GM19035 (cell line): ENCODE results near the gene EXT2.

Experiments
- ATAC-seq: cut with Tn5 transposase; IDR thresholded peaks from one replicate; pipeline ENCODE4 v1.9.1; 2021; ENCODE audit not compliant: unreplicated experiment

The EXT2 gene

DNA sequence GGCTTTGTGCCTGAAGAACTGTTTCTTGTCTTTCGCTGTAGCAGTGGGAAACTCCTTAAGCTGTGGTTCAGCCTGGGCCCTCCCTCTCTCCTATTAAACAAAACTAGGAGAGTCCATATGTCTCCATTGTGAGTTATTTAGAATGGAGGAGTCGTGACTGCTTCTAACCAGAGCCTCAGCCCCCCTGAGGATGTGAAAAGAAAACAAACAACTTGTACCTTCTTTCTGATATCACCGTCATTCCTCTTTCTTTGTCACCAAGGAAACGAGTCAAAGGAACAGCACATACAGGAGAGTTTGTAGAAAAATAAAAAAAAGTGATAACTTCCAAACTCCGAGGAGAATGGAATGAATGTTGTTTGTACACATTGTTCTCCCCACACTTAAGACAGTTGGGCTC, 11.6 kb upstream of the EXT2 start:
- no peak for ATAC-seq

DNA sequence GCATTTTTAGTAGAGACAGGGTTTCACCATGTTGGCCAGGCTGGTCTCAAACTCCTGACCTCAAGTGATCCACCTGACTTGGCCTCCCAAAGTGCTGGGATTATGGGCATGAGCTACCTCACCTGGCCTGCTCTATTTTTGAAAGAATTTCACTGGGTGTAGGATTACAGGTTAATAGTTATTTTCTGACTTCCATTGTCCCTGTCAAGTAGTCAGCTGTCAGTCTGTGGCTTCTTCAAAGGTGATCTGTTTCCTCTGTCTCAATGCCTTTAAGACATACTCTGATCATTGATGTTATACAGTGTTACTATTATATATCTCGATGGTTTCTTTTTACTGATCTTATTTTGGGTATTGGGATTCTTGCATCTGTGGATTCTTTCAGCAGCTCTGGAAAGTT, 10.1 kb upstream of the EXT2 start:
- no peak for ATAC-seq

DNA sequence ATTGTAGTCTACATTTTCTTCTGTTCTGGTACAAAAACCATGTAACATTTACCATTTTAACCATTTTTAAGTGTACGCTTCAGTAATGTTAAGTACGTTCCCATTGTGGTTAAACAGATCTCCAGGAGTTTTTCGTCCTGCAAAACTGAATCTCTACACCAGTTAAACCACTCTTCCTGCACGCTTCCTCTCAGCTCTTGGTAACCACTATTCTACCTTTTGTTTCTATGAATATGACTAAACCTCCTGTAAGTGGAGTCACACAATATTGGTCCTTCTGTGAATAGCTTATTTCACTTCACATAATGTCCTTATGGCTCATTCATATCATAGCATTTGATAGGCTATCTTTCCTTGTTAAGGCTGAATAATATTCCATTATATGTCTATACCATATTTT, 7.1 kb upstream of the EXT2 start:
- ATAC-seq, result no peak

DNA sequence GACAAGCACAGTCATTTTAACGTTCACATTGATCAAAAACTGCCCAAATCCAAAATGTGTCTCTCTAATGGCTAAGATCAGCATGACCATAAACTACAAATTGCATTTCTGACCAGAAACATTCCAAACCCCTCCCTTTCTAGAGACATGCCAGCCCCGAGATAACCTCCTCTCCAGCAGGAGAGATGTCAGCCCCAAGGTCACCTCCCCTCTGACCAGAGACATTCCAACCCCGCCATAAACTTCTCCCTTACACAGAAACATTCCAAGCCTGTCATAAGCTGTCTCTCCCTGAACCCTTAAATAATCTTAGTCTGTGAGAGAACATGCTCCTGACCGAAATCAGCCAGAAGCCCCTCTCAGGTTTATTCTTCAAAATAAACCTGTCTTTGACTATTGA, 6.6 kb upstream of the EXT2 start:
- no peak for ATAC-seq

DNA sequence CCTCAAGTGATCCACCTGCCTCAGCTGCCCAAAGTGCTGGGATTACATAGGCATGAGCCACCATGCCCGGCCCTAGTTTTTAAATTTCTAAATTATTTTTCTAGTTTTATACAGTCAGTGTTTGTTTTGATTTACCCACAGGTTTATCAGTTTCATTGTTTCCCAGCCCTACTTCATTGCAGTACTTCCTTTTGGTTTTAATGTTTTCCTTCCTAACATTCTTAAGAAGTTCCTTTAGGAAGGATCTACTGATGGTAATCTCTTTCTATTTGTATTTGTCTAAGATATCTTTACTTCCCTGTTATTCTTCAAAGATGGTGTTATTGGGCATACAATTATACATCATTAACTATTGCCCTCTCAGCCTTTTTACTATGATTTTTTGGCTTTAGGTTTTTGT, 4.9 kb upstream of the EXT2 start:
- ATAC-seq, result no peak

DNA sequence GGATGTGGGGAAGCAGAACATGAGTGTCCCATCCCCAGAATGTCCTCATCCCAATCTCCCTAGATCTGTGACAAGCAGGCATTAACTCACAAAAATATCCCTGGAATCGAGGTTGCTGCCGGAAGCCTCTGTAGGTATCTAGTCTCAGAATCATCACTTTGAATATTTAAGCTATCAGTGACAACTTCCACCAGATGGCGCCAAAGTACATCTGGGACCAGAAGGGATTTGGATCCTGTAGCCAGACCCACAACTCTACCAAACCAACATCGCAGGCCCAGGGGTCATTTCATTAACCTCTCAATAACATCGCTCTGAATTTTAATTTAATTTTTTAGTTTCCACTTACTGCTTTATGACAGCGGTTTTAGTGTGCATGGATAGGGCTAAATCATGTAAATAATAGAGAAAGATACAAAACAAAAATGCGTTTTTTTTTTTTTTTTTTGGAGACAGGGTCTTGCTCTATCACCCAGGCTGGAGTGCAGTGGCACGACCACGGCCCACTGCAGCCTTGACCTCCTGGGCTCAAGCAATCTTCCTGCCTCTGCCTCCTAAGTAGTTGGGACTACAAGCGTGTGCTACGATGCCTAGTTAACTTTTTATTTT, 1.1 kb upstream of the EXT2 start:
- peak; percentile 38 for ATAC-seq

DNA sequence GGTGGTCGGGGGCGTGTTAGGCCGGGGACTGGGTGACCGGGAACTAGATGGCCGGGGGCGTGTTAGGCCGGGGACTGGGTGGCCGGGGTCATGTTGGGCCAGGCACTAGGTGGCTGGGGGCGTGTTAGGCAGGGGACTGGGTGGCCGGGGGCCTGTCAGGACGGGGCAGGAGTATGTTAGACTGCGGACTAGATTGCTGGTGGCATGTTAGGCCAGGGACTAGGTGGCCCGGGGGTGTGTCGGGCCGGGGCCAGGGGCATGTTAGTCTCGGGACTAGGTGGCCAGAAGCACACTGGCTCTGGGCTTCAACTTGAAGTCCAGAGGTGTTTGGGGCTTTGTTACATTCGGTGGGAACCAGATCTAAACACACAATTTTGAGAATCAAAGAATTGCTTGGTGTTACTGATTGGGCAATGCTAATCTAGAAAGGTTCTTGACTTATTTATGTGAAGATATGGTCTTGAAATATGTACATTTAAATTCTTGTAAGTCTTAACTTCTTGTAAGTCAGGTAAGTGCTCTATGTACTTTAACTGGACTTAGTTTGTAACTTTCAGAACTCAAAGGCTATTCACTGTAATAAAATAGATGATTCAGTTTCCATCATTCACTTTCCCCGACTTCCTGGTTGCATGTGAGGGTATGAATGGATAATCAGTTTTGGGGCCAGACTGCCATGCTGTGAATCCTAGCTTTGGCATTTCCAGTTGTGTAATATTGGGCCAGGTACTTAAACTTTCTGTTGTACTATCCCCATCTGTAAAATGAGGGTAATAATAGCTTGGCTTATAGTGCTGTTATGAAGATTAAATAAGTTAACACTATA, 1.1 kb downstream of the EXT2 start:
- ATAC-seq, result no peak

DNA sequence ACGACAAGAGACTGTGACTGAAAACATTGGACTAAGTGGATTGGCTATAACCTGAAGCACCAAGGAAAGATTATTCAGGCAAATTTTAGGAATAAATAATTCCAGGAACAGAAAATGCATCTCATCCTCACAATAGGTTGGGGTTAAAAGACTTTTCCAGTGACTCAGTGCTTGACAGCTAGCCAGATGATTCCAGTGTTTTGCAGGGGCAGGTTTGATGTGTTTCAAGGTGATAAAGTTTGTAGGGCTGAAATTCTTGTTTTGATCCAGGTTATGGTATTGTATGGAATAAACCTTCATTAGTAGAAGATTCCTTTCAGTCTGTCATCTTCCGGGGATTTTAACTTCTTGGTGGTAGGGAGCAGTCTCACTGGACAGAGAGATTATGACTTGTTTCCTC, 2.3 kb downstream of the EXT2 start:
- ATAC-seq, result no peak

DNA sequence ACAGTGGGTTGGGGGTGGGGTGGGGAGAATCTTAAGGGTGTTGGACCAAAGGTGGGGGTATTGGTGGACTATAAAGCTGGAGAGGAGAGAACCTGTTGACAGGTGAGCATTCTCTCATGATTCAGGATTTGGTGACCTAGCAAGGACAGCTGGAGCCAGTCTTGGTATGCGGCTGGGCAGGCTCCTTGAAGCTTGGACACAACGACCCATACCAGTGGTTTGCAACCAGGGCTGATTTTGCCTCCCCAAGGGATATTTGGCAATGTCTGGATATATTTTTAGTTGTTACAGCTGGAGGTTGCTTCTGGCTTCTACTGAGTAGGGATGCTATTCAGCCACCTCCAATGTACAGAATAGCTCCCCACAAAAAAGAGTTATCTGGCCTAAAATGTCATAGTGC, 5.6 kb downstream of the EXT2 start:
- ATAC-seq, result no peak

DNA sequence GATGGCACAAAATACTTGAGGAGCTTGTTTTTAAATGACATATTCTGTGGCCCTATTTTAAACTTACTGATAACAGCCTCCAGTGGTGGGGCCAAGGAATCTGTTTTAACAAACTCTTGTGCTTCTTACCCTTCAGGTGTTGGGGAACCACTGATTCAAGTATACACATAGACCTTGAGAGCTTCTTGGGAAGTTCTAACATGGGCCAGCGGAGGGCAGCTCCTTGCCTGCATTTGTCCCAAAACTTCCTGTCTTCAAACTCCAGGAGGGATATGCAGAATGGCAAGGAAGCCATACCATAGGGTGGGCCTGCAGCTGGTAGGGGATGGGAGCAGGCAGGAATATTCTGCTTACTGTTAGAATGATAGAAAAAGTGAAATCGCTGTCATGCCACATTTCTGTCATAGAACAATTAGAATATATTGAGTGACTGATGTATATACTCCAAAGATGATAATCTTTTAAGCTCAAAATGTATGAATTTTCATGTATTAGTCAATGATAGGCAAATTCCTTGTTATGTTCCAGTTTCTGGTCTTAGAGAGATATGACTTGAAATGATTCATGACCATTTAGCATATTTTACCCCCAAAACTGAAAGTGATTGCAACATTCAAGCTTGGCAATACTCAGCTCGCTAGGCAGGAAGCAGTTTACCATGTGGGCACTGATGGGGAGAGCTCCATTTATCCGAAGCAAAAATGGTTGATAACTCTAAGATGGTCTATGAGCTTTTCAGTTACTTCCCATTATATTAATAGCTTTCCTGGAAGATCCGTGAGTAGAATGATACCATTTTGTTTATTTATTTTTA, 9.2 kb downstream of the EXT2 start:
- ATAC-seq, result no peak

DNA sequence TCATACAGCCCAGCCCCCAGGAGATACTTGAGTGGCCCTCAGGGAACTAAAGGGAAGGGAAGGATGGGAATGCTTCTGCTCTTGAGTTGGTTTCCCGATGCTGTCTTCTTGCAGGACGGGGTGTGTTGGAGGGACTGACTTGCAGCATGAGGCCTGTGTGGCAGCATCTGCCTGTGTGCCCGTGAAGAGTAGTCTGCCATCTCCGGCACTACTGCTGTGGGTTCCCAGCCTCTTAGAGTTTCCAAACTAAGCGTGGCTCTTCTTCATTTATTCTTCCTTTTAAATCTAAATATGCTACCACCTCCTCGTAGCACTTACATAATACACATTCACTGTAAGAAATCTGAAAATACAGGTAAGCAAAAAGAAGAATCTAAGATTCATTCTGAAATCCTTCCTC, 12.8 kb downstream of the EXT2 start:
- ATAC-seq, result no peak

DNA sequence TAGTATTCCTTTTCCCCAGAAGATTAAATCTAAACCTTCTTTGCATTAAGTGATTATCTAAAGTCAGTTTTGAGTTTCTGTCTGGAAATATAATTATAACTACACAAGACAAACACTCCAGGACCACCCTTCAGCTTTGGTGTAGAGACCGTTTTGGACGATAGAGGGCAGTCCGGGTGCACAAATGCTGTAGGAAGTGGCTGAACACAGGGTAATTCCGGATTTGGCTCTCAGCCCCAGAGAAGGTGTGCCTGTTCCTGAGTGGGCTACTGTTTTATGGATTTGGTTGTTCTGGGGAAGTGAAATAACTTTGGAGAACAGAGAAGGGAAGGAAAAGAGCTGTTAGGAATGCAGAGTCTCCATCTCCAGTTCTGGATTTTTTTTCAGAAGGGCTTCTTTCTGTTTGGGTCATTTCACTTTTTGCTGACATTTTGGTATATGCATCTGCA, 14.8 kb downstream of the EXT2 start:
- peak; percentile 98 for ATAC-seq

DNA sequence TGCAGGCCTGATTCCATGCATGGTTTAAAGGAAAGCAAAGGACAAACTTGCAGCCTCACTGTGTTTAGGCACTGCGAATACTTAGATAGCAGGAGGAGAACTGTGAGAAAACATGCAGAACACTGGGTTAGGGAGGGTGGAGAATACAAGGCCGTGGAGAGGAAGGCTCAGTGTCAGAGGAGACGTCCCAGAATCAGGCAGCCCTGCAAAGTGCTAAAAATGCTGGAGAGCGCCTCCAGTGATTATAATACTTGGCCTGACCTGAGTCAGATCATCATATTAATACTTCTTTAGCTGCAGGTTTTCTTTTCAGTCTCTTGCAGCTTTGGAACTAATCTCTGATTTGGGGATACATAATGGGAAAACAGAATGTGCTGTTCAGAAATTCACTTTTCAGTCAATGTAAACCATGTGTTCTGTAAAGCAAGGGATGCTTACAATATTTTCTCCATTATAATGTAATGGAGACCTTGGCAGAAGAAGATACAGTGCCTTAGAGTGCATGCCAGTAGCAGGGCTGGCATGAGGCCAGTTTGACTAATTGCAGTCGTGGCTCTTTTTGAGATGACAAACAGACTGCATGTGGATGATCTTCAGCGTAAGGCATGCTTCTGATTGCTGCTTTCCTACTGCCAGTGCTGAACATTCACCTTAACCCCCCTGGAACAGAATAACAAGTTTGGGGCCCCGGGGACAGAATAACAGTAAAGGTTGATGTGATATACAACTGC, 16.8 kb downstream of the EXT2 start:
- ATAC-seq, result no peak

DNA sequence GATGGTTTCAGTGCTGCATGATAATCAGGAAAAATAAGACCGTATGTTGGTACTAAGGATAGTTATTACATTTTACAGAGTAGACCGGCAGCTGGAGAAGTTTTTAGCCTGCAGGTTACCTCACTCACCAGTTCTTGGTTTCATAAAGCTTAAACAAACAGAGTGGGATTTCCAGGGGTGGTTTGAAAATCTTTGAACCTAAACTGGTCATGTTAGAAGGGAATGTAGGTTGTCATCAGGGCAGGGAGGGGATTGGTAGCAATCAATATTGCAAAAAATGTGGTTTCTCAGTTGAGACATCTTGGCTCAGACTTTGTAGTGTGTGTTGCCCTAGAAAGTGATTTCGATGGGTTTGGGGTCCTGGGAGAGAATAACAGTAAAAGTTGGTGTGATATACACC, 17.5 kb downstream of the EXT2 start:
- no peak for ATAC-seq

DNA sequence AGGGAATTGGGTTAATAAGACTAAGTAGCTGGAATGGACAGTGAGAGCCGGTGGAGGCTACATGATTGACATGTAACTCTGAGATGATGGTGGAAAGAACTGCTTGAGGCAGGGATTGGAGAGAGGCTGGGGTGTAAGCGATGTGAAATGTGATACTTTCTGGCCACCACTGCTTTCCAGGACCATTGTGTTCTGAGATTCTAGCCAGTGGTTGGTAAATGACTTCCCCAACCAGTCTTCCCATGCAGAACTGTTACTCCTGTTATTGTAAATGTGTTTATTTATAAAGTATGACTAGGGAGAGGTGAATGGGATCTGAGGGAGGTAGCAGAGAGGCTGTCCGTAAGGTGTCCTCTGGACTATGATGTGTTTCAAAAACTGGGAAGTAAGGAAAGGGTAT, 18.1 kb downstream of the EXT2 start:
- ATAC-seq, result no peak

DNA sequence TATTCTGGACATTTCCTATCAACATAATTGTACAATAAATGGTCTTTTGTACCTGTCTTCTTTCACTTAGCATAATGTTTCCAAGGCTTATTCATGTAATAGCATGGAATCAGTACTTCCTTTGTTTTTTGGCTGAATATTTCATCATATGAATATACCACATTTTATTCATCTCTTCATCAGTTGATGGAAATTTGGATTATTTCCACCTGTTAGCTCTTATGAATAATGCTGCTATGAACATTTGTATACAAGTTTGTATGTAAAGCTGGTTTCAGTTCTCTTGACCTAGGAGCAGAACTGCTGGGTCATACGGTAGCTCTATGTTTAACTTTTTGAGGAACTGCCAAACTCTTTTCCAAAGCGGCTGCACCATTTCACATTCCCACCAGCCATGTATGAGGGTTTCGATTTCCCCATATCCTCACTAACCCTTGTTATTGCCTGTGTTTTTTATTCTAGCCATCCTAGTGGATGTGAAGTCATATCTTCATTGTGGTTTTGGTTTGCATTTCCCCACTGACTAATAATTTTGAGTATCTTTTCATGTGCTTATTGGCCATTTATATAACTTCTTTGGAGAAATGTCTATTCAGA, 20.9 kb downstream of the EXT2 start:
- no peak for ATAC-seq

DNA sequence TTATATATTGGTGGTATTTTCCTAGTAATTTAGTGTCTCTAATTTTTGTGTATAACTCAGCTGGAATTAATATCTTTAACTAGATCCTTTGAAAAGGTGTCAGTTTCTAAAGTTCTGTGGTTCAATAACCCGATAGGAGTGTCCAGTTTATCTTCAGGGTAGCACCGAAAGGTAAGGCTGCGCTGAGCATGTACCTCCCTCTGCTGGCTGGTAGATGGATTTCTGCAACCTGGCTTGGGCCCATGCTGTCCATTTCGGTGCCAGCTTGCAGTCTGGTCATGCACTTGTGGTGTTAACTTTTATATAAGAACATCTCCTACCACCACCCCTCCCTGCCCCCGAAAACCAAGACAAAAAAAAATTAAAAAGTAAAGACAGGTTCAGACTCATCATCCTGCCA, 24.7 kb downstream of the EXT2 start:
- no peak for ATAC-seq

DNA sequence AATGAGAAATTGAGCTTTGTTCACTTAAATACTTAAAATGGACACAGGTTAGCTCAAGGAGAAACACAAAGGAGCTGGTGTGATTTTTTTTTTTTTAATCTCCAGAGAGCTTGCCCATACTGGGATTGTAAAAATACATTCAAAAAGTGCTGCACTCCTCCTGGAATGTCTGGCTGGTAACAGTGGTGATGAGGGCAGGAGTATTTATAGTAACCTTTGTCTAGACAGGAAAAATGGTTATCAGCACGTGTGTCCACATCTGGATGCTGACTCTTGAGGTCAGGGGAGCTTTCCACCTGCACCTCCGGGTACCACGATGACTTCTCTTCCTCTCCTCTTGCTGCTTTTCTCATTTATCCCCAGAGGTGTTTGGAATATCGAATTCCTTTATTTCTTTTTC, 30.1 kb downstream of the EXT2 start:
- no peak for ATAC-seq

DNA sequence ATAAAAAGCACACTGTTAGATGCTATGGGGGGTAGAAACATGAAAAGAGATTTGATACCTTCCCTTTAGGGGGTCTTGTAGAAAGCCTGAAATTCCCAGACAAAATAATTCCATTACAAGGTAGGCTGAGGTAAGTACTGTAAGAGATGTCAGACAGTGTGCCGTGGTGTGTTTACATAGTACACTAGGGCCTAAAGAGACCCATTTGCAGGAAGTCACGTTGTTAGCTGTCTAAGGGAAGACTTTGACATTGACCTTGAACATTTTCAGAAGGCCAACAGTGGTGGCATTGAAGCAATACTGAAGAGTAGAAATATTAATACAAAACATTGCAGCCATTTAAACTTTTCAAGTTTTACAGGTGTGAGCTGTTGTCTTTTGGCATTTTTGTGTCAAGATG, 30.8 kb downstream of the EXT2 start:
- ATAC-seq, result no peak

DNA sequence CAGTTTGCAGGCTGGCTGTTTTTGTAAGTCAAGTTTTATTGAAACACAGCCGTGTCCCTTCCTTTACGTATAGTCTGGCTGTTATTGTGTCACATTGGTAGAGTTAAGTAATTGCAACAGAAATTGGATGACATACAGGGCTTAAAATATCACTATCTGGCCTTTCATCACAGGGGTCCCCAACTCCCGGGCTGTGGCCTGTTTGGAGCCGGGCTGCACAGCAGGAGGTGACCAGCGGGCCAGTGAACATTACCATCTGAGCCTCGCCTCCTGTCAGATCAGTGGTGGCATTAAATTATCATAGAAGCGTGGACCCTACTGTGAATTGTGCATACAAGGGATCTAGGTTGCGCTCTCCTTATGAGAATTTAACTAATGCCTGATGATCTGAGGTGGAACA, 31.7 kb downstream of the EXT2 start:
- ATAC-seq, result no peak

DNA sequence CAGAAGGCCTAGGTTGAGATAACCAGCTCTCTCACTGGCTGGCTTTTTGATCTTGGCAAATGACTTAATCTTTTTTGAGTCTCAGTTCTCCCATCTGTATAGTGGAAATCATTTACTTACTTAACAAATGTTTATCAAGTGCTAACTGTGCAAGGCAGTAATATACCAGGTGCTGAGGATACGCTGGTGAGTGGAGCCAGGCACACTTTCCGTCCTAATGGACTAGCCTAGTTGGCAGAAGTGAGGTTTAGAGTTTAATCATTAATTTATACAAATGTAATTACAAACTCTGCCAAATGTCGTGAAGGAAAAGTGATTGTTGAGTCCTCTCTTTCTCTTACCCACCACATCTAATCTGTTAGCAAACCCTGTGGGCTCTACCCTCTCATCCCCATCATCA, 33.3 kb downstream of the EXT2 start:
- ATAC-seq, result no peak
